HTERT RPE-1 (cell line): ENCODE data around the gene NRM.
"Not testable (repeated sequence)": the region's sequence is repeated elsewhere in the genome, so short reads cannot be mapped to it uniquely, and the experiment has no call there.

Experiments
- in situ Hi-C: fragments of 300-500 bp; cut with MboI; formaldehyde crosslinking; loops from 4 replicates; pipeline ENCODE4 v1.14.3; 2020; ENCODE audit warnings: low sequenced_read_pairs

NRM gene, protein sequence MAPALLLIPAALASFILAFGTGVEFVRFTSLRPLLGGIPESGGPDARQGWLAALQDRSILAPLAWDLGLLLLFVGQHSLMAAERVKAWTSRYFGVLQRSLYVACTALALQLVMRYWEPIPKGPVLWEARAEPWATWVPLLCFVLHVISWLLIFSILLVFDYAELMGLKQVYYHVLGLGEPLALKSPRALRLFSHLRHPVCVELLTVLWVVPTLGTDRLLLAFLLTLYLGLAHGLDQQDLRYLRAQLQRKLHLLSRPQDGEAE

DNA sequence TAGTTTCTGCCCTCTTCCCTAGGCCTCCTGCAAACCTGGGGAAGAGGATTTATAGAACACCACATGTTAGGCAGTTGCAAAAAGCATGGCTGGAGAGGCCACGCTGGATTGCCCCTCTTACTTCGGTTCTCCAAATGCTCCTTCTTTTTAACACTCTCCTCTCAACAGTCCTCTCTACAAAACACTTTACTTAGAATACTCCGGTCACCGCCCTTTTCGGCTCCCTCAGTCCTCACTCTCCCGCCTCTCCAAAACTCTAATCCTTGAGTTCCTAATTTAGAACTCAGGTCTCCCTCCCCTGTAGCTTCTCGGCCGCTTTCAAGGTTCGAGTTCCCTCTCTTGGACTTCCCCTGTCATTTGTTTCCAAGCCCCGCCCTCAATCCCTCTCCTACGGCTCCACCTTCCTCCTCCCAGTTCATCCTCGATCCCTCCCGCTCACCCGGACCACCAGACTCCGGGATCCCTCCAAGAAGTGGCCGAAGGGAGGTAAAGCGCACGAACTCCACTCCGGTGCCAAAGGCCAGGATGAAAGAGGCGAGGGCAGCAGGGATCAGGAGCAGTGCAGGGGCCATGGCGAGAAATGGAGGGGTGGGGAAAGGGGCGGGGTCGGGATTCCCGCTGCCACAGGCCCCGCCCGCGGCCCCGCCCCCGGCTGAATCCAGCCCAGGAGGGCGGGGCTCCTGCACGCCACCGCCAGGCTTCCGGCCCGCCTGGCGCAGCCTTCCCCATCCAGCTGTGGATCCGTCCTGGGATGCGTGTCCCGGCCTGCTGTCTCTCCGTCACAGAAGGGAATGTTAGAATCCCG lies at the start of gene NRM:
TSS of gene NRM (minus strand) at position 582 of the 805 bp plus-strand sequence. CDS start at position 572, 10 bp downstream.
- in situ Hi-C loops: no loop called here

DNA sequence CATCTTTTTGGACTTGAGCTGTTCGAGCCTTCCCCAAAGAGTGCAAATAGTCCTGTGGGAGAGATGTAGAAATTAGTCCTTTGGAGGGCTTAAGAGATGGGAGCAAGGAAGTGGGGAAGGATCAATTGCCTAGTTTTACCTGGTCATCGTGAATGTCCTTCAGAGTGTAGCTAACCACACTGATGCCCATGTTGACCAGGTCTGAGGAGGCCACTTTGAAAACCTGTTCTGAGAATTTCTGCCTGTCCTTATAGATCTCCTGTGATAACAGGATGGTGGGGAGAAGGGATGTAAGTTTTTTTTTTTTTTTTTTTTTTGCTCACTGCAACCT lies 49.7 kb upstream of the NRM start:
- in situ Hi-C loops: no loop called here

DNA sequence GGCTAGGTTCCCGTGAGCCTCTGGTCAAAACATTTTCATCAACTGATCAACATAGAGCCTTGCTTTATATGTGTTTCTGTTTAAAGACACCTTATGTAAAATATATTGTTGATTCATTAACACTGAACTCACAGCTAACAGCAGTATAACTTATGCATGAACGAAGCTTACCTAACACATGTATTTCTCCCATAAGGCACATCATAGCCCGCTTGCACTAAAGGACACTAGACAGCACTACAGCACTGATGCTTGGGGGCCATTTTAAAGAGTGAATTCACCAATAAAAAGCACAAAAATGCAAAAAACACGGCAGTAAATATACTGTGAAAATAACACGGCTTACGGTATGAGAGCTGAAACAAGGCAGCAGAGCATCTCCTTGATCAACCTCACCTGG lies 47.7 kb upstream of the NRM start:
- in situ Hi-C loops: no loop called here

DNA sequence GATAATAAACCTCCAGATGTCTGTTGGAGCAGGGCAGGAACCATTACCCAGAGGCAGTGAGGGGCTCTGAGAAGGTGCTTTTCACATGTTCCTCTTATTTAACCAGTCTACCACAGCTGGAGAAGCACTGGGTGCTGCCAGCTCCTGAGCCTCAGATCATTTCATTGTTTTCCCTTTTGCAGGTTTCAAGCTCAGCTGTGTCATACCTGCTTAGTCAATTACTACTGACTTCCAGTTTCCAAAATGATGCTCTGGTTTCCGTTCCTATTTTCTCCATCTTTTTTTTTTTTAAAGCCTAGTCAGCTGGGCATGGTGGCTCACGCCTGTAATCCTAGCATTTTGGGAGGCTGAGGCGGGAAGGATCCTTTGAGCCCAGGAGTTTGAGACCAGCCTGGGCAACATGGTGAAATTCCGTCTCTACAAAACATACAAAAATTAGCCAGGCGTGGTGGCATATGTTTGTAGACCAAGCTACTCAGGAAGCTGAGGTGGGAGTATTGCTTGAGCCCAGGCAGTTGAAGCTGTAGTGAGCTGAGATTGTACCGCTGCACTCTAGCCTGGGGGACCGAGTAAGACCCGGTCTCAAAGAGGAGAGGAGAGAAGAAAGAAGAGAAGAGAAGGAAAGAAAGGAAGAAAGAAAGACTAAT lies 45.0 kb upstream of the NRM start:
- in situ Hi-C loops: no loop called here

DNA sequence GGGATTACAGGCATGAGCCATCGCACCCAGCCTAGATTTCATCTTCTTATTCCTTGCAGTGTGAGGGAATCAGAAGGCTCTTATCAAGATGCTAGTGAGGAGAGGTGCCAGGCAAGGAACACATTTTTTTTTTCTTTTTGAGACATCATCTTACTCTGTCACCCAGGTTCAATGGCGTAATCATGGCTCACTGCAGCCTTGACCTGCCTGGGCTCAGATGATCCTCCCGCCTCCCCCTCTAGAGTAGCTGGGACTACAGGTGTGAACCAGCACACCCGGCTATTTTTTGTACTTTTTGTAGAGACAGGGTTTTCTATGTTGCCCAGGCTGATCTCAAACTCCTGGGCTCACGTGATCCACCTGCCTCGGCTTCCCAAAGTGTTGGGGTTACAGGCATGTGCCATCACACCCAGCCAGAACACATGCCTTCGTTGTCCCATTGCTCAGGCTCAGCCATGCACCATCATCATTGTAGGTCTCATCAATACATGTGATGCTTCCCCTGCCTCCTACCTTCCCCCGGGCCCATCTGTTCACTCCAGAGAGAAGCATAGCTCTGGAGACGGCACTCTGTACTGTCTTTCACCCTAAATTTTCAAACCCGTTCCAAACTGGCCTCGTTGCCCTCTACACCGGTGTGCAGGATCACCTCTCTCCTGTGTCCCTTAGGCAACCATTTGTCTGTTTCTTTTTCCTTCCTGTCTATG lies 41.6 kb upstream of the NRM start:
- in situ Hi-C loops: no loop called here

DNA sequence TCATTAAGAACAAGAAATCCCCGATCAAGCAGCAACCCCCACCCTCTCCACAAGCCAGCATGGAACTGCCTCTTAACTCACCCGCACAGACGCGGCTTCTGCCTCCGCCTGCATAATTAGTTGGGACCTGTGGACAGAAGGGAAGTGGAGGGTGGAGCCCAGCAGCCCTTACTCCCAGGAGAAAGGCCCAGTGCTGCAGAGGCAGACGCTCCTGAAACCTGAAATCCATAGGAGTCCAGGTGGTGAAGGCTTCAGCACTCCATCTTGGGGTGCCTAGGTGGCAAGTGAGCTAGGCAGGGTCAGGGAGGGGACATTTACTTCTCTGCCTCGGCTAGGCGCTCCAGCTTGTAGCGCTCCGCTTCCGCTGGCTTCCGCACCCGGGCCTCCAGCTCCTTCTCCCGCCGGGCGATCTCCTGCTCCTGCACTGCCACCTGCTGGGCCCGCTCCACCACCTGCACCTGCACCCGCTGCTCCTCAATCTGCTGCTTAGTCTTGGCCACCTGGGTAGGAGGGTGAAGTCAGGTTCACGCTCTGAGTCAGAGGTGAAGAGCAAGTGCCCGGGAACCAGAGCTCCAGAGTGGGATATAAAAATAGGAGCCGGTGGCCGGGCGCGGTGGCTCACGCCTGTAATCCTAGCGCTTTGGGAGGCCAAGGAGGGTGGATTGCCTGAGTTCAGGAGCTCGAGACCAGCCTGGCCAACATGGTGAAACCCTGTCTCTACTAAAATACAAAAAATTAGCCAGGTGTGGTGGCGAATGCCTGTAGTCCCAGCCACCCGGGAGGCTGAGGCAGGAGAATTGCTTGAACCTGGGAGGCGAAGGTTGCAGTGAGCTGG lies 40.0 kb upstream of the NRM start:
- in situ Hi-C loops: no loop called here

DNA sequence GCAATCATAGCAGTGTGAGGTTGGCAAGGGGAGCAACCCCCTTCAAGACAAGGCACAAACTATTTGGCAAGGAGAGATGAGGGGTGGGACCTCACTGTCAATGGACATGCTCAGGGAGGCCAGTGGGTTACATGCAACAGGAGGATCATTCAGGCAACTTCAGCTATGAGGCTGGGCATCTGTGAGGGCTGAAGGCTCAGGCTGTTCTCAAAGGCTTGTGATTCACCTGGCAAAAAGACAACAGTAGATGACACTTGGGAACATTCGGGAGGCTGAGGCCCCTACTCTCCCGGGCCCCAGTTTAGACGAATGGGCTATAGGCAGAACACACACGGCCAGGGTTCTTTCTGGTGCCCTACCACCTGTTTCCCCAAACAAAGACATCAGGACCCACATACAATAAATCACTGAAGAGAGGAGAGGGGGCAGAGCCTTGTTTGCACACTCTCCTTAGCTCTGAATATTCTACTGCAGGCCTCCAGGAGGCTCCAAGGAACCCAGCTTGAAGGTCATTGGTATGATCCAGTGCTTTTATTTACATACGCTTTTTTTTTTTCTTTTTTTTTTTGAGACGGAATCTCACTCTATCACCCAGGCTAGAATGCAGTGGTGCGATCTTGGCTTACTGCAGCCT lies 37.3 kb upstream of the NRM start:
- in situ Hi-C loops: no loop called here

DNA sequence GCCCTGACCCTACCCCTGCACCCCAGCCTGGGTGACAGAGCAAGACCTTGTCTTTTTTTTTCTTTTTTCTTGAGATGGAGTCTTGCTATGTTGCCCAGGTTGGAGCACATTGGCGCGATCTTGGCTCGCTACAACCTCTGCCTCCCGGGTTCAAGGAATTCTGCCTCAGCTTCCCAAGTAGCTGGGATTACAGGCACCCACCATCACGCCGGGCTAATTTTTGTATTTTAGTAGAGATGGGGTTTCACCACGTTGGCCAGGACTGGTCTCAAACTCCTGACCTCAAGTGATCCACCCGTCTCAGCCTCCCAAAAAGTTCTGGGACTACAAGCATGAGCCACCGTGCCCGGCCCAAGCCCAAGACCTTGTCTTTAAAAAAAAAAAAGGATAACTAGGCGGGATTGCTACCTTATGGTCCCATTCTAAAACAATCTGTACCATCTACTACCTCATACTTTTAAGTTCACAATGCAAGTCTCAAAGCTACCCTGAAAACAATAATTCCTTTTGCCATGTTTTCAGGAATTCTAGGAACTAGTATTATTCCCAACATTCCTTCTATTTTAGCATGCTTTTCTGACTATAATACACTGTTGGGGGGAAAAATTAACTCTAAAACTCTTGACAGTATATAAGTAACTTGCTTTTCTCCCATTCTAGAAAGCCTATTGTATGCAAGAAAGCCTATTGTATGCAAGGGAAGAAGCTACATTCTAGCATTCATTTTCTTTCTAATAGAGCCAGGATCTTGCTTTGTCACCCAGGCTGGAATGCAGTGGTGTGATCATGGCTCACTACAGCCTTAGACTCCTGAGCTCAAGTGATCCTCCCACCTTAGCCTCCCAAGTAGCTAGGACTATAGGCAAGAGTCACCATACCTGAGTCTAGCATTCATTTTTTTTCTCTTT lies 36.0 kb upstream of the NRM start:
- in situ Hi-C loops: no loop called here

DNA sequence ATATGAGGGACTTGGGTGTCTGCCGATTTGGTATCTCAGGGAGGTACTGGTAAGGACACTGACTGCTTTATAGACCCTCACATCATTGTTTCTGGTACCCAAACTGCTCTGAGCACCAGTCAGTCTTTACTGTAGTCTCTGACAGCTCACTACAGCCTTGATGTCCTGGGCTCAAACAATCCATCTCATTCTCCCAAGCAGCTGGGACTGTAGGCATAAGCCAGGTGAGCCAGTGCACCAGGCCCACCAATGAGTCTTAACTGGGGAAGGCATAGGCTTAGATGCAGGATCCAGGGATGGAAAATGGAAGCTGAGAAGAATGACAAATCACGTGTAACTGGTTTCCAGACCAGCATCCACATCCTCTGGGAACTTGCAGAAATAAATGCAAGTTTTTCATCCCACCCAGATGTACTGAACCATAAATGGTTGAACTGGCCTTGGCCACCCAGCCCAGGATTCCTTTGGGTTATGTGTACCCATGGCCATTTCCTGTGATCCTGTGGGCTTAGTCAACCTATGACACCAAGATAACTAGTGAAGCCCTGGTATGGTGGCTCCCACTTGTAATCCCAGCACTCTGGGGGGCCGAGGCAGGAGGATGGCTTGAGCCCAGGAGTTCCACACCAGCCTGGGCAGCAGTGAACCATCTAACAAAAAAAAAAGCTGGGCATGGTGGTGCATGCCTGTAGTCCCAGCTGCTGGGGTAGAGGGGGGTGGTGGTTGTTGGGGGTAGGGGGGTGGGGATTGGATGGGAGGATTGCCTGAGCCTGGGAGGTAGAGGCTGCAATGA lies 35.1 kb upstream of the NRM start:
- in situ Hi-C loops: no loop called here

DNA sequence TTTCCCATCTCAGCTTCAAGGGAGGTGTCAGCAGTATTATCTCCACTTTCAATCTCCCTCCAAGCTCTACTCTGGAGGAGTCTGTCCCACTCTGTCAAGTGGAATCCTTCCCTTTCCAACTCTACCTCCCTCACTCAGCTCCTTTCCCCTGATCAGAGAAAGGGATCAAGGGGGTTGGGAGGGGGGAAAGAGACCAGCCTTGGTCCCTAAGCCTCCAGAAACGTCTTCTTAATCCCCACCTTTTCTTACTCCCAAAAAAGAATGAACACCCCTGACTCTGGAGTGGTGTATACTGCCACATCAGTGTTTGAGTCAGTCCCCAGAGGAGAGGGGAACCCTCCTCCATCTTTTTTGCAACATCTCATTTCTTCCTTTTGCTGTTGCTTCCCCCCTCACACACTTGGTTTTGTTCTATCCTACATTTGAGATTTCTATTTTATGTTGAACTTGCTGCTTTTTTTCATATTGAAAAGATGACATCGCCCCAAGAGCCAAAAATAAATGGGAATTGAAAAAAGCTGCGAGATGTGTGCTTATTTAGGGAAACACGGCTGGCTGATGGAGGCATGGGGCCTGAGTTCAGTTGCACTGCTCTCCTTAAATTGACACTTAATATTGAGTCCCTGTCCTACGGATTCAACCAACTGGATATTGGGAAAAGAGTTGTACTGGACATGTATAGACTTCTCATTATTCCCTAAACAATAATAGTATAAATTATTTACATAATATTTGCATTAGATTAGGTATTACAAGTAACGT lies 34.3 kb upstream of the NRM start:
- in situ Hi-C loops: no loop called here

DNA sequence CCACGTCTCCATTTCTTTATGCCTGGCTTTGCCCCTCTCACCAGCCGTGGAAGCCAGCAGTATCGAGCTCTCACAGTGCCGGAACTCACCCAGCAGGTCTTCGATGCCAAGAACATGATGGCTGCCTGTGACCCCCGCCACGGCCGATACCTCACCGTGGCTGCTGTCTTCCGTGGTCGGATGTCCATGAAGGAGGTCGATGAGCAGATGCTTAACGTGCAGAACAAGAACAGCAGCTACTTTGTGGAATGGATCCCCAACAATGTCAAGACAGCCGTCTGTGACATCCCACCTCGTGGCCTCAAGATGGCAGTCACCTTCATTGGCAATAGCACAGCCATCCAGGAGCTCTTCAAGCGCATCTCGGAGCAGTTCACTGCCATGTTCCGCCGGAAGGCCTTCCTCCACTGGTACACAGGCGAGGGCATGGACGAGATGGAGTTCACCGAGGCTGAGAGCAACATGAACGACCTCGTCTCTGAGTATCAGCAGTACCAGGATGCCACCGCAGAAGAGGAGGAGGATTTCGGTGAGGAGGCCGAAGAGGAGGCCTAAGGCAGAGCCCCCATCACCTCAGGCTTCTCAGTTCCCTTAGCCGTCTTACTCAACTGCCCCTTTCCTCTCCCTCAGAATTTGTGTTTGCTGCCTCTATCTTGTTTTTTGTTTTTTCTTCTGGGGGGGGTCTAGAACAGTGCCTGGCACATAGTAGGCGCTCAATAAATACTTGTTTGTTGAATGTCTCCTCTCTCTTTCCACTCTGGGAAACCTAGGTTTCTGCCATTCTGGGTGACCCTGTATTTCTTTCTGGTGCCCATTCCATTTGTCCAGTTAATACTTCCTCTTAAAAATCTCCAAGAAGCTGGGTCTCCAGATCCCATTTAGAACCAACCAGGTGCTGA lies 33.3 kb upstream of the NRM start:
- in situ Hi-C loops: not testable (repeated sequence)

DNA sequence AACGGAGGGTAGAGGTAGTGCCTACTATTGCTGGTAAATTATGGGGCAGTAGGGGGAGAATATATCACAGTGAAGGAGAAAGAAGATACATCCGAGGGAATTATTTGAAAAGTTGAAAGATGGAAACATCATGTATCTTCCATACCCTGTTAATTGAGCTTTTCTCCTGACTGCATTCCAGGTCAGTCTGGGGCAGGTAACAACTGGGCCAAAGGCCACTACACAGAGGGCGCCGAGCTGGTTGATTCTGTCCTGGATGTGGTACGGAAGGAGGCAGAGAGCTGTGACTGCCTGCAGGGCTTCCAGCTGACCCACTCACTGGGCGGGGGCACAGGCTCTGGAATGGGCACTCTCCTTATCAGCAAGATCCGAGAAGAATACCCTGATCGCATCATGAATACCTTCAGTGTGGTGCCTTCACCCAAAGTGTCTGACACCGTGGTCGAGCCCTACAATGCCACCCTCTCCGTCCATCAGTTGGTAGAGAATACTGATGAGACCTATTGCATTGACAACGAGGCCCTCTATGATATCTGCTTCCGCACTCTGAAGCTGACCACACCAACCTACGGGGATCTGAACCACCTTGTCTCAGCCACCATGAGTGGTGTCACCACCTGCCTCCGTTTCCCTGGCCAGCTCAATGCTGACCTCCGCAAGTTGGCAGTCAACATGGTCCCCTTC lies 32.5 kb upstream of the NRM start:
- in situ Hi-C loops: not testable (repeated sequence)

DNA sequence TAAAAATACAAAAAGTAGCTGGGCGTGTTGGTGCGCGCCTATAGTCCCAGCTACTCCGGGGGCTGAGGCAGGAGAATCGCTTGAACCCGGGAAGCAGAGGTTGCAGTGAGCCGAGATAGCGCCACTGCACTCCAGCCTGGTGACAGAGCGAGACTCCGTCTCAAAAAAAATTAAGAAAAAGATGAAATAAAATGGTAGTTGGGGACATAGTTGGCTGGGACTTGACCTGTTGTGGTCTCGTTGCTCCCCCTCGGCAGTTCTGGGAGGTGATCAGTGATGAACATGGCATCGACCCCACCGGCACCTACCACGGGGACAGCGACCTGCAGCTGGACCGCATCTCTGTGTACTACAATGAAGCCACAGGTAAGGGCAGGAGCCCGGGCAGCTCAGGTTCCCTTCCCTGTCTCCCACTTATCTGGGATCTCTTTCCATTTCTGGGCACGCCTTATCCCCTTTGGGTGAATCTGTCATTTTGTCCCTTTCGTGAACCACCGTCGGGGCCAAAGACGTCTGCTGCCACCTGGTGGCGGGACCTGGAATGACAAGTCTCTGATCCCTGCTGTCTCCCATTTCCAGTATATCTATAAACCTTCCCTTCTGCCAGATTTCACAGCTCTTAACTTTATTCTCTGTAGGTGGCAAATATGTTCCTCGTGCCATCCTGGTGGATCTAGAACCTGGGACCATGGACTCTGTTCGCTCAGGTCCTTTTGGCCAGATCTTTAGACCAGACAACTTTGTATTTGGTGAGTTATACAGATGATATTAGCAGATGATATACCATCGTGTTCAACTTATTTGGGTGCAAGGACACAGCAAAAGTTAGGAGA lies 31.7 kb upstream of the NRM start:
- in situ Hi-C loops: no loop called here

DNA sequence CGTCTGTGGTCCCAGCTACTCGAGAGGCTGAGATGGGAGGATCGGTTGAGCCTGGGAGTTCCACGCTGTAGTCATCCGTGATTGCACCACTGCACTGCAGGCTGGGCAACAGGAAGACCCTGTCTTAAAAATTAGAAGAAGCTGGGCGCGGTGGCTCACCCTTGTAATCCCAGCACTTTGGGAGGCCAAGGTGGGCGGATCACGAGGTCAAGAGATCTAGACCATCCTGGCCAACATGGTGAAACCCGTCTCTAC lies 31.2 kb upstream of the NRM start:
- in situ Hi-C loops: not testable (repeated sequence)

DNA sequence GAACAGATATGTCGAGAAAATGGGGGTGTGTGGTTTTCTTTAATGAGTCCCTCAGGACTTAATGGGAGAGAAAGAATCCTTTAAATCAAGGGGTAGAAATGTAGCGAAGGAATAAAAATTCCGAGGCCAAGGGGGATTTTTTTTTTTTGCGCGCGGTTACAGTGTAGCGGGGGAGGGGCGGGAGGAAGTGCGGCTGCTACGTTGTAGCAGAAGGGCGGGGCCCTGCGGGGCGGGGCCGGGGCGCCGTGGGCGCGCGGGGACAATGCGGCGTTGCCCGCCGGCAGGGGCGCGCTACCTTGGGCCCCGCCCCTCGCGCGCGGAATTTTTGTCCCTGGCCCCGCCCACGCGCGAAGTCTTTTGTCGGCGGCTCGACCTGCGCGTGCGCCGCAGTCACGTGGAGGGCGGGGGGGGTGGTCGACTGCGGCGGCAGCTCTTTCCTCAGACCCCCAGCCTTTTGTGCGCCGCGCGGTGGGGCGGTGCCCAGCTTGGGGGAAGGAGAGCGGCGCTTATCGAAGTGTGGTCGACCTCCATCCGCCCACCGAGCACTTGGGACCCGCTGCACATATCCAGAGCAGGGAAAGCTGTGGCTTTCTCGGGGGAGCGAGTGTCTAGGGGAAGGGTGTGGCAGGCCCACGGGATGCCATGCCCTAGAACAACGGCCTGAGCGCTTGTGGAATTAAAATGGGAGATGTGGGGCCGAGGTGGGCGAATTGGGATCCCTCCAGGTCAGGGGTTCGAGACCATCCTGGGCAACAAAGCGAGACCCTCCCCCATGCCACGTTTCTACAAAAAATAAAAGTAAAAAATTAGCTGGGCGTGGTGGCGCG lies 30.6 kb upstream of the NRM start:
- in situ Hi-C loops: no loop called here
